ENCODE measurements around the gene CACNA1A.

Gene CACNA1A

DNA sequence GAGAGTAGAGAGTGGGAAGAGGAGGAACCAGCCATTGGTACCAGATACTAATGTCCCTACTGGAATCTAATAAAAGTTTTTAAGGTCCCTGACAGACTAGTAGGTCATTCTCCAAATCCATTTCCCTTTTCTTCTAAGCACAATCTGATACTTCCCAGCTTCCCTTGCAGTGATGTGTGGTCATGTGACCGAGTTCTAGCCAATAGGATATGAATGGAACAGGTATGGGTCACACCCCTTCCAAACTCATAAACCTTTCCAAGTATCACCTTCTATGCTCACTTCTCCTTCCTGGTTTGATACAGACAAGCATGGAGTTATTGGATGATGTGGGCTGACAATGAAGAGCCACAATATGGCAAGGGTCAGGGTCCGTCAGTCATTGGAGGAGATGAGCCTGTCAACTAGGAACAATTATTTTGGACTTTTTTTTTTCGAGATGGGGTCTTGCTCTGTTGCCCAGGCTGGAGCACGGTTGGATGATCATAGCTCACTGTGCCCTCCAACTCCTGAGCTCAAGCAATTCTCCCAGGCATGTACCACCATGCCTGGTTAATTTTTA, 54.8 kb downstream of the CACNA1A start:
- DNase-seq (ENCODE audit: low read depth) = no peak
- no peak for TF ChIP-seq CTCF (conservative IDR thresholded peaks at IDR 0.05; ENCODE audit: low read depth, low read length)
- no peak overlapping the region for H3K4me3 ChIP-seq (ENCODE audit: low read length)

- no peak for TF ChIP-seq CTCF (conservative IDR thresholded peaks at IDR 0.05; ENCODE audit: low read depth, low read length)
- H3K4me3 ChIP-seq (ENCODE audit: low read length) = no peak overlapping the region
- DNase-seq (ENCODE audit: low read depth) = no peak
Observed at GRCh38 chr19:13447978-13448377, 58.3 kb downstream of the CACNA1A start.

DNA sequence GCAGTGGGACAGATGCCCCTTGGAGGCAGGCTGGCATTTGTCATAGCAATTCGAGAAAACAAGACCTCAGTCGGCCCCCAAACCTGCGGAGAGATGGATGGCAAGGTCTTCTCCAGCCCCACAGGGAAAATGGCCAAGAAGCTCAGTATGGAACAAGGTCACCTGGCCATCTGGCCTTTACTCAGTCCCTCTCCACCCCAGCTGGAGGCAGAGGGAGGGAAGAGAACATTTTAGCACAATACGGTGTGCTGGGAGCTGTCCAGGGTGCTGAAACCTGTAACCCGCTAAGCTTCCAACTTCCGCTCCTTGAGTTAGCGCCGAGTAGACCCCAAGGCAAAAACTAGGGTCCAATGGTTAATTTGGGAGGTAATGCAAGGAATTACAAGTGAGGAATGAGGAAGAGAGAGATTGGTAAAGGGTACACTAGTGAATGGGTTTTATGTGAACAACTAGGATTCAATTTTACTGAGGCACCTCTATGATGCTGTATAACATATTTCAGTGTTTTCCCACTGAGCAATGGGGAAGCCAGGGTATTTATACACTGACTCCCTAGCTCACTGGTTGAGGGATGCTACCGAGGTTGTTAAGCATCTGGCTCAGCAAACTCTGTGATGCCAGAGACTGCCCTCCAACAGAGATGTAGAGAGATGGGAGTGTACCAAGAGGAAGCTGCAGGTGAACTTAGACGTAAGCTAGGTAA, 64.3 kb downstream of the CACNA1A start:
- no peak overlapping the region for H3K4me3 ChIP-seq (ENCODE audit: low read length)
- DNase-seq (ENCODE audit: low read depth) = no peak
- TF ChIP-seq CTCF (conservative IDR thresholded peaks at IDR 0.05; ENCODE audit: low read depth, low read length) = no peak

DNA sequence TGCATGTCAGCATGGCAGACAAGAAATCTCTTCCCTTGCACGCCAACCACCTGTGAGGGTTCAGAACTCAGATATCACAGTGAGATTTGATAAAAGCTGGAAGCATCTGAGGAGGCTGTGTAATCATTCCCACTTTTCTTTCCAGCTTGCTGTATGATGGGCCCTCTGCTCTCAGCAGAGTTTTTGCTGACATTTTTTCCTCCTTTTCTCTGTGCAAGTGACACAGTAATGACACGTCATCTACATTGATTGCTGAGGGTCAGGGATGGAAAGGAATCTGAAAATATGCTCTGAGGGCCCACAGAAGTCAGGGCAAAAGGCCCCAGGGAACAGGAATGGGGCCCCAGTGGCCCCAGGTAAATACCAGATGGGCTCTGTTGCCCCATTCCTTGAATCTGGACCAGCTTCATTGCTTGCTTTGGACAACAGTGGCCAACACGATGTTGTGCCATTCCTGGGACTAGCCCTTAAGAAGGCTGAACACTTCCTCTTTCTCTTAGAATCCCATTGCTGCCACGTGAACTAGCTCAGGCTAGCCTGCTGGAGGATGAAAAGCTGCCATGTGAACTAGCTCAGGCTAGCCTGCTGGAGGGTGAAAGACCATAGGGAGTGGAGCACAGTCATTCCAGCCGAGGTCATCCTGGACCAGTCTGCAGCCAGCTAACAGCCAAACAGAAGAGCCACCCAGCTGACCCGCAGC, 68.2 kb downstream of the CACNA1A start:
- no peak for TF ChIP-seq CTCF (conservative IDR thresholded peaks at IDR 0.05; ENCODE audit: low read depth, low read length)
- no peak for DNase-seq (ENCODE audit: low read depth)

GRCh38 chr19:13436352-13436751, 69.9 kb downstream of the CACNA1A start:
- no peak for TF ChIP-seq CTCF (conservative IDR thresholded peaks at IDR 0.05; ENCODE audit: low read depth, low read length)
- H3K4me3 ChIP-seq (ENCODE audit: low read length) = no peak overlapping the region
- DNase-seq (ENCODE audit: low read depth) = no peak

More for the DNA sequence above, 68.2 kb downstream of the CACNA1A start:
- H3K4me3 ChIP-seq (ENCODE audit: low read length) = no peak overlapping the region

DNA sequence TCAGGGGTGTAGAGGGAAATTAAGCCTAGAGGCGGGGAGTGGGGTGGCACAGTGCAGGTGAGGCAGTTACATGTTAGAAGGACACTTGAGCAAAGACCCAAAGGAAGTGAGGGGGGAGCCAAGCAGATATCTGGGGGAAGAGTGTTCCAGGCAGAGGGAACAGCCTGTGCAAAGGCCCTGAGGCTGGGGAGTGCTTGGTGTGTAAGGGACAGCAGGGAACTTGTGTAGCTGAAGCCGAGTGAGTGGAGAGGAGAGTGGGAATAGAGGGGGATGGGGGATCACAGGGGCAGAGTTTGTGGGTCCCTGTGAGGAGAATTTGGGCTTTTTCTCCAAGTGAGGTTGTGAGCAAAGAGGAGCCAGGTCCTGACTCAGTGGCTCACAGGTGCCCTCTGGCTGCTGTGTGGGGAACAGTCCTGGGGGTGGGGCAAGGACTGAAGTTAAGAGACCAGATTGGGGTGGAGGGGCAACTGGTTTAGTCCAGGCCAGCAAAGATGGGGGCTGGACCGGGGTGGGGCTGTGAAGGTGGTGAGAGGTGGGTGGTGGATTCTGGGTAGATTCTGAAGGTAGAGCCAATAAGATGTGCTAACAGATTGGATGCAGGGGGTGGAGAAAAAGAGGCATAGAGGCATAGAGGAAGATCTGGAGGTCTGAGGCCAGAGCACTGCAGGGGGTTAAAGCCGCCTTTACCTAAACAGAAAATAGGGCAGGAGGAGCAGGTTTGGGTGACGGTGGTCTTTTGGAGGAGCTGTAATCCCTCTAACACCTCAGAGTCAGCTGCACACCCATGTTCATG, 75.3 kb downstream of the CACNA1A start:
- DNase-seq (ENCODE audit: low read depth) = no peak
- H3K4me3 ChIP-seq (ENCODE audit: low read length) = no peak overlapping the region
- TF ChIP-seq CTCF (conservative IDR thresholded peaks at IDR 0.05; ENCODE audit: low read depth, low read length) = peak; percentile 89

Data from retinal pigment epithelial cell (primary cell).